DMS 273 (cell line): ENCODE measurements around the gene SERTAD4.
A peak's percentile ranks its signal among the peaks of the same experiment; 100 is the strongest.
"Not testable (repeated sequence)": the region's sequence is repeated elsewhere in the genome, so short reads cannot be mapped to it uniquely, and the experiment has no call there.

Experiments
- DNase-seq: peaks from one replicate; lab custom pipeline; 2025; ENCODE audit not compliant: unreplicated experiment; lab: John Stamatoyannopoulos, UW

SERTAD4 gene

GRCh38 chr1:210232511-210233215, at the start of gene SERTAD4:
SERTAD4 (plus strand) TSS chr1:210232796; CDS start chr1:210237961, 5,165 bp downstream.
- peak; percentile 88 for DNase-seq

- no peak for DNase-seq
These were observed 47.5 kb upstream of the SERTAD4 start for GRCh38 chr1:210185063-210185462.

- DNase-seq: not testable (repeated sequence)
These were observed 44.6 kb upstream of the SERTAD4 start for GRCh38 chr1:210187849-210188606.

- no peak for DNase-seq
These were observed 43.2 kb upstream of the SERTAD4 start for GRCh38 chr1:210189426-210189825.

GRCh38 chr1:210195635-210196160, 36.9 kb upstream of the SERTAD4 start:
- DNase-seq: no peak

- DNase-seq: not testable (repeated sequence)
These were observed 36.3 kb upstream of the SERTAD4 start for GRCh38 chr1:210196266-210196665.

GRCh38 chr1:210198840-210199239, 33.8 kb upstream of the SERTAD4 start:
- DNase-seq: no peak

- DNase-seq: no peak
These were observed 32.4 kb upstream of the SERTAD4 start for GRCh38 chr1:210200124-210200736.

- no peak for DNase-seq
These were observed 30.9 kb upstream of the SERTAD4 start for GRCh38 chr1:210201681-210202080.

GRCh38 chr1:210207597-210208450, 24.8 kb upstream of the SERTAD4 start:
- DNase-seq: no peak

GRCh38 chr1:210213335-210213734, 19.3 kb upstream of the SERTAD4 start:
- no peak for DNase-seq

GRCh38 chr1:210214573-210215409, 17.8 kb upstream of the SERTAD4 start:
- DNase-seq: no peak

GRCh38 chr1:210217482-210217881, 15.1 kb upstream of the SERTAD4 start:
- DNase-seq: no peak

- no peak for DNase-seq
These were observed 14.5 kb upstream of the SERTAD4 start for GRCh38 chr1:210218047-210218446.

GRCh38 chr1:210222340-210223006, 10.1 kb upstream of the SERTAD4 start:
- DNase-seq: peak; percentile 34

- DNase-seq: no peak
These were observed 9.2 kb upstream of the SERTAD4 start for GRCh38 chr1:210223226-210223904.

- DNase-seq: no peak
These were observed 4.4 kb upstream of the SERTAD4 start for GRCh38 chr1:210228158-210228557.

- DNase-seq: no peak
These were observed 2.4 kb upstream of the SERTAD4 start for GRCh38 chr1:210230149-210230695.
